Measurements from ENCODE around the gene PRM1.

The PRM1 gene

DNA sequence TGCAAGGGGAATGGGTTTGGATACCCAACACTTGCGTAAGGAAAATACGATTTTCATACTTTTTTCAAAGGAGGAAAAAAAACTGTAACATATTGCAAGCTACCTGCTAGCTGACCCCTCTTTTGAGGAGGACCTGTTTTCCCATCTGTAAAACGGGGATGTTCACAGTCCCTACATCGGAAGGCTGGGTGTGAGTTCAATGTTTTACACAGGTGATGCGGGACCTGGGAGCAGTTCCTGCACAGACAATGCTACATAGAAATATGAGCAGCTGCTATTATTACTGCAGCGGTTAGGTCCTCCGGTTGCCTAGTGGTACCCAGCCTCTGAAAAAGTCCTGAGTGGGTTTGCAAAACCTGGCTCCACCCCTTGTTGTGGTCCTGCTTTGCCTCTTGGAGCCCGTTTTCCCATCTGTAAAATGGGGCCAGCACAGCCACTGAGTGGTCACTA is 28.6 kb downstream of the PRM1 start:
- H3K9me3 ChIP-seq (ENCODE audit: control insufficient read depth, low read length), result no peaks in the 10 kb centered on the region
- peaks cover 8% of the 10 kb centered on the region for H3K4me1 ChIP-seq (ENCODE audit: control insufficient read depth, insufficient read depth, low read length)
- no peaks in the 10 kb centered on the region for H3K27me3 ChIP-seq (ENCODE audit: control insufficient read depth, insufficient read depth, low read length)
- H3K36me3 ChIP-seq (ENCODE audit: control insufficient read depth, insufficient read depth, low read length), result no peaks in the 10 kb centered on the region
- no peak overlapping the region for H3K4me3 ChIP-seq (ENCODE audit: low read length)
- no peak overlapping the region for H3K9ac ChIP-seq (ENCODE audit: low read length)

DNA sequence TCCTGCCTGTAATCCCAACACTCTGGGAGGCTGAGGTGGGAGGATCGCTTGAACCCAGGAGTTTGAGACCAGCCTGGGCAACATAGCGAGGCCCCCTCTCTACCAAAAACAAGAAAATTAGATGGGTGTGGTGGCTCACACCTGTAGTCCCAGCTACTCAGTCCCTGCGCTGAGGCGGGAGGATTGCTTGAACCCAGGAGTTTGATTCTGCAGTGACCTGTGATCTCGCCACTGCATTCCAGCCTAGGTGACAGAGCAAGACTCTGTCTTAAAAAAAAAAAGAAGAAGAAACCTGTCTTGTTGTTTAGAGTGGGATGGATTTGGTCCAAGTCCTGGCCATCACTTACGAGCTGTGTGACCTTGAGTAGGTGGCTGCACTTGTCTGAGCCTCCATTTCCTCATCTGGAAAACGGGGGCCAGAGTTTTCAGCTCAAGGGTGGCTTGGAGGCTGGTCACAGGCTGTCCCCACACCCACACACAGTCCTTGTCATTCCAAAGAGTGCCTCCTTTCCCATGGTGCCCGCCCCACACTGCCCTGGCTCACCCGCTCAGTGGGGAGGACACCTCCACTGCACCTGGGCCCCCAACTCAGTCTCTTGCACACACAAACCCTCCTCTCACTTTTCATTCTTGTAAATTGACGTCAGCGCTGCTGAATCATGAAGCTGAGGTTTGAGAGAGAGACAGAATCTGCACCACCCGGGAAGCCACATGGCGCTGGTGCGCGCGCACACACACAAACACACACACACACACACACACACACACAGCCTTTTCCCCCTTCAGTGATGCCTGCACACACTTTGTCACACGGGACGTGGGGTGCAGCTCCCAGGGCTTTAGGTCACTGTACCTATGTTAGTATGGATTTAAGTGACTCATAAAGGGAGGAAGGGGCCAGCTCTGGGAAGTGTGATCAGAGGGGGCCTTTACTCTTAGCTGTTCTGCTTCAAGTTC is 29.3 kb downstream of the PRM1 start:
- Histone ChIP-seq H3K4me1 (ENCODE audit: control insufficient read depth, insufficient read depth, low read length) (peaks cover 1% of the 10 kb centered on the region), H3K9ac (ENCODE audit: low read length) (no peak overlapping the region), H3K4me3 (ENCODE audit: low read length) (no peak overlapping the region), H3K9me3 (ENCODE audit: control insufficient read depth, low read length) (no peaks in the 10 kb centered on the region), H3K27me3 (ENCODE audit: control insufficient read depth, insufficient read depth, low read length) (no peaks in the 10 kb centered on the region), H3K36me3 (ENCODE audit: control insufficient read depth, insufficient read depth, low read length) (no peaks in the 10 kb centered on the region)

DNA sequence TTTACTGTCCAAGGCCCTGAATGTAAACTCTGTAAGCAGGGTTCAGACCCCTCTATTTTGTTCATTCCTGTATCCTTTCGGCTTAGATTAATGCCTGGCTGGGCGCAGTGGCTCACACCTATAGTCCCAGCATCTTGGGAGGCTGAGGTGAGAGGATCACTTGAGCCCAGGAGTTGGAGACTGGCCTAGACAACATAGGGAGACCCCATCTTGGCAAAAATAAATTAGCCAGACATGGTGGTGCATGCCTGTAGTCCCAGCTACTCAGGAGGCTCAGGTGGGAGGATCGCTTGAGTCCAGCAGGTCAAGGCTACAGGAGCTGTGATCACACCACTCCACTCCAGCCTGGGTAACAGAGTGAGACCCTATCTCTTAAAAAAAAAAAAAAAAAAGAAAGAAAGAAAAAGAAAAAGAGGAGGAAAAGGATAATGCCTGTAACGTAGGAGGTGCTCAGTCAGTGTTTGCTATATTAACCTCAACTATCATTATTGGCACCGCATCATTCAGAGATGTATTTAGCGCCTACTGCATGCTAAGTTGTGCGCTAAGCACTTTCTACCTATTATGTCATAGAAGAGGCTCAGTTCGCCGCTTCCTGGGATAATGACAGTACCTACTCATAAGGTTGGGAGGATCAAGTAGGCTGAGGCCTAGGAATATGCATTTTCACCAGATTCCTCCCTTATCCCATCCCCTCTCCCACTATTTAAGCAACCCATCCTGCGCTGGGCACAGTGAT is 30.2 kb downstream of the PRM1 start:
- Histone ChIP-seq H3K4me3 (ENCODE audit: low read length) (no peak overlapping the region), H3K9ac (ENCODE audit: low read length) (no peak overlapping the region), H3K27me3 (ENCODE audit: control insufficient read depth, insufficient read depth, low read length) (no peaks in the 10 kb centered on the region), H3K4me1 (ENCODE audit: control insufficient read depth, insufficient read depth, low read length) (no peaks in the 10 kb centered on the region), H3K9me3 (ENCODE audit: control insufficient read depth, low read length) (no peaks in the 10 kb centered on the region), H3K36me3 (ENCODE audit: control insufficient read depth, insufficient read depth, low read length) (no peaks in the 10 kb centered on the region)

DNA sequence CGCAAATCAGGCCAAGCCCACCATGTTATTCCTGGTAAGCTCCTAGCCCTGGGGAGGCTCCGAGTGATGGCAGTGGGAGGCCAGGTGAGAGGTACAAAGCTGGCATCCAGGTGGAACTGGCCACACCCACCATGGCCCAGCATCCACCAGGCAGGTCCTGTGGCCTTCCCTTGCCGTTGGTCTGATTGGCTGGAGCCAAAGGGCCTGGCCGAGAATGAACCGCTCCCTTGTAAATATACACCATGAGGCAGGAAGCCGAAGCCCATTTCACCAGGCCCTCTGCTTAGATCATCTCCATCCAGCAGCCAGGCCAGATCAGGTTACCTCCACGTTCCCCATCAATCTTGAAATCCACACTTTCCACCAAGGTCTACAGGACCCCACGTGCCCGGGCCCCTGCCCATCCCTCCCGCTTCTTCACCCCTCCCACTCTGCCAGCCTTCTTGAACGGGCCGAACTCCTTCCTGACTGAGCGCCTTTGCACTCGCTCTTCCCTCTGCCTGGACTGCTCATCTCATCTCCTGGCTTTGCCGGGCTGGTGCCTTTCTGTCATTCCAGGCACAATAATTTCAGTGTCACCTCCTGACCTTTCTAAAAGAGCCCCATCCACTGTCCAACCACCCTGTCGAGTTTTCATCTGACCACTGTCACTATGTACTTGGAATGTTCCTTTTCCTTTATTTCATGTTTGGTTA is 30.9 kb downstream of the PRM1 start:
- no peak overlapping the region for H3K9ac ChIP-seq (ENCODE audit: low read length)

DNA sequence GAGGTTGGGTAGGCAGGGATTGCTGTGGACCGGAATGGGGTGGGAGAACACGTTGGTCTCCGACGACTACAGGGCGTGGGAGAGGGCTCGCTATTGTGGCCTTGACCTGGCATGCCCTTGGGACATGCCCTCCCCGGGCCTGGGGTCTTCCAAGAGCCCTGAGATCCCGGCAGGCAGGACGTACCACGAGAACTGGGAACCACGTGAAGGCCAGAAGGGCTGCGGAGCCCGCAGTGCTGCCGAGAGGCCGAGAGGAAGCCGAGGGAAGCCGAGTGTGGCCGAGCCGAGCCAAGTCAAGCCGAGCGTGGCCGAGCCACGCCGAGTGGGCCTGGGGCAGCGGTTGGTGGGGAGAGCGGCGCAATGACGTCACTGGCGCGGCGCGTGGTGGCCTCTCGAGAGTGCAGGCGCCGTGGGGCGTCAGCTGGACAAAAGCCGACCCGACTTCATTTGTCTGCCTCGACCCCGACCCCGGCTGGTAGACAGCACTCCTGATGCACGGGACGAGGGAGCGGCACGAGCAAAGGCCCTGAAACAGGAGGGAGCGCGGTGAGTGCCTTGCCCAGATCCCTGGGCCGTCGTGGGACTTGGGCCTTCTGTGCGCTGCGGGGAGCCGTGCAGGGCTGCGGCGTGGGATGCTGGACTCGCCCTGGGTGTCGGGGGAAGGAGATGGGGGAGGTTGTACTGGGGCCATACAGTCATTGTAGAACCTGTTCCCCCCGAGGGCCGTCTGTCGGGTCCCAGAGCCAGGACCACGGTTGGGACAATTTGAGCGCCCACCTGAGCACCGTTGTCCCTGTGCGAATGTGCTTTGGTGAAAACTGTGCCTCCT is 31.7 kb downstream of the PRM1 start:
- no peaks in the 10 kb centered on the region for H3K36me3 ChIP-seq (ENCODE audit: control insufficient read depth, insufficient read depth, low read length)
- no peak overlapping the region for H3K9ac ChIP-seq (ENCODE audit: low read length)
- no peaks in the 10 kb centered on the region for H3K9me3 ChIP-seq (ENCODE audit: control insufficient read depth, low read length)
- H3K27me3 ChIP-seq (ENCODE audit: control insufficient read depth, insufficient read depth, low read length), result no peaks in the 10 kb centered on the region
- H3K4me1 ChIP-seq (ENCODE audit: control insufficient read depth, insufficient read depth, low read length), result no peaks in the 10 kb centered on the region
- no peak overlapping the region for H3K4me3 ChIP-seq (ENCODE audit: low read length)

More for the DNA sequence above, 30.9 kb downstream of the PRM1 start:
- H3K4me3 ChIP-seq (ENCODE audit: low read length), result no peak overlapping the region
- H3K4me1 ChIP-seq (ENCODE audit: control insufficient read depth, insufficient read depth, low read length), result no peaks in the 10 kb centered on the region
- no peaks in the 10 kb centered on the region for H3K9me3 ChIP-seq (ENCODE audit: control insufficient read depth, low read length)
- no peaks in the 10 kb centered on the region for H3K36me3 ChIP-seq (ENCODE audit: control insufficient read depth, insufficient read depth, low read length)
- H3K27me3 ChIP-seq (ENCODE audit: control insufficient read depth, insufficient read depth, low read length), result no peaks in the 10 kb centered on the region

DNA sequence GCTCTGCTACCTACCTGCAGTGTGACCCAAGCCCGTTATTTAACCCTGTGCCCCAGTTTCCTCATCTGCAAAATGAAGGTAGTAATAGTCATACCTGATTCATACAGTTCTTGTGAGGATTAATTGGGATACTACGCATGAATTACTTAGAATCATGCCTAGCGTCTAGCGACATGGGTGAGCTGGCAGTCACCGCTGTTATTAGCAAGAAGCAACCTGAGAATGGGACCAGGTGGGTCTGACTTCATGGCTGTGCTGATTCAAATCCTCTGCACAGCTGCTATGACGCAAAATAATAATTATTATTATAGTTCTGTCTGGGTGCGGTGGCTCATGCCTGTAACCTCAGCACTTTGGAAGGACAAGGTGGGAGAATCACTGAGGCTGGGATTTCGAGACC is 33.0 kb downstream of the PRM1 start:
- Histone ChIP-seq H3K4me3 (ENCODE audit: low read length) (no peak overlapping the region), H3K9me3 (ENCODE audit: control insufficient read depth, low read length) (no peaks in the 10 kb centered on the region), H3K4me1 (ENCODE audit: control insufficient read depth, insufficient read depth, low read length) (no peaks in the 10 kb centered on the region), H3K36me3 (ENCODE audit: control insufficient read depth, insufficient read depth, low read length) (no peaks in the 10 kb centered on the region), H3K27me3 (ENCODE audit: control insufficient read depth, insufficient read depth, low read length) (no peaks in the 10 kb centered on the region), H3K9ac (ENCODE audit: low read length) (no peak overlapping the region)

DNA sequence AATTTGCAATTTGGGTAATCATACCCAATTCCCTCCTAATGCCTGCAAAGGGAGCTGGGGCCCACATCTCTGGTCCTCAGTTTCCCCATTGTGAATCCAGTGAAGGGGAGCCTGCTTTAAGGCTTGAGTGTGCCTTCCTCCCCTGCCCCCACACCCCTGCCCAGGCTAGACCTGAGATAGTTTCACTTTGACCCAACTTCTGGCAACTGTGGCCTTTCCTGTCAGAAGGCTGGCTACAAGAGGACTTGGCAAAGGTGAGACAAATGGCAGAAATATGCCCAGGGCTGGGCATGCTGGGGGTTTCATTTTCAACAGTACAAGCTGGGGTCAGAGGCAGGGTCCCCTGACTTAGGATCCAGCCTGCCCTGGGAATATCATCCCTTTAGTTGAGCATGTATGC is 35.1 kb downstream of the PRM1 start:
- Histone ChIP-seq H3K9me3 (ENCODE audit: control insufficient read depth, low read length) (no peaks in the 10 kb centered on the region), H3K36me3 (ENCODE audit: control insufficient read depth, insufficient read depth, low read length) (no peaks in the 10 kb centered on the region), H3K4me1 (ENCODE audit: control insufficient read depth, insufficient read depth, low read length) (no peaks in the 10 kb centered on the region)

GRCh38 chr16:11245222-11245737 is 35.9 kb downstream of the PRM1 start:
- no peaks in the 10 kb centered on the region for H3K27me3 ChIP-seq (ENCODE audit: control insufficient read depth, insufficient read depth, low read length)
- no peaks in the 10 kb centered on the region for H3K36me3 ChIP-seq (ENCODE audit: control insufficient read depth, insufficient read depth, low read length)
- no peak overlapping the region for H3K9ac ChIP-seq (ENCODE audit: low read length)

More for the DNA sequence above, 35.1 kb downstream of the PRM1 start:
- Histone ChIP-seq H3K9ac (ENCODE audit: low read length) (no peak overlapping the region), H3K4me3 (ENCODE audit: low read length) (no peak overlapping the region), H3K27me3 (ENCODE audit: control insufficient read depth, insufficient read depth, low read length) (no peaks in the 10 kb centered on the region)

DNA sequence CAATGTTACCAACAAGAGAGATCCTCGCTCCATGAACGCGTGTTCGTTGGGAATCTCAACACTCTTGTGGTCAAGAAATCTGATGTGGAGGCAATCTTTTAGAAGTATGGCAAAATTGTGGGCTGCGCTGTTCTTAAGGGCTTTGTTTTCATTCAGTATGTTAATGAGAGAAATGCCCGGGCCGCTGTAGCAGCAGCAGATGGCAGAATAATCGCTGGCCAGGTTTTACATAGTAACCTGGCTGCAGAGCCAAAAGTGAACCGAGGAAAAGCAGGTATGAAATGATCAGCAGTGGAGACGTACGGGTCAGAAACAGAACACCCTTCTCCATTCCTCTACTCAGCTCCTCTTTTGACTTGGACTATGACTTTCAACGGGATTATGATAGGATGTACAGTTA is 38.5 kb downstream of the PRM1 start:
- Histone ChIP-seq H3K36me3 (ENCODE audit: control insufficient read depth, insufficient read depth, low read length) (no peaks in the 10 kb centered on the region), H3K9me3 (ENCODE audit: control insufficient read depth, low read length) (no peaks in the 10 kb centered on the region), H3K4me1 (ENCODE audit: control insufficient read depth, insufficient read depth, low read length) (peaks cover 4% of the 10 kb centered on the region), H3K27me3 (ENCODE audit: control insufficient read depth, insufficient read depth, low read length) (no peaks in the 10 kb centered on the region), H3K9ac (ENCODE audit: low read length) (no peak overlapping the region), H3K4me3 (ENCODE audit: low read length) (no peak overlapping the region)

More at GRCh38 chr16:11245222-11245737, 35.9 kb downstream of the PRM1 start:
- H3K4me1 ChIP-seq (ENCODE audit: control insufficient read depth, insufficient read depth, low read length), result peaks cover 4% of the 10 kb centered on the region
- no peaks in the 10 kb centered on the region for H3K9me3 ChIP-seq (ENCODE audit: control insufficient read depth, low read length)
- no peak overlapping the region for H3K4me3 ChIP-seq (ENCODE audit: low read length)

DNA sequence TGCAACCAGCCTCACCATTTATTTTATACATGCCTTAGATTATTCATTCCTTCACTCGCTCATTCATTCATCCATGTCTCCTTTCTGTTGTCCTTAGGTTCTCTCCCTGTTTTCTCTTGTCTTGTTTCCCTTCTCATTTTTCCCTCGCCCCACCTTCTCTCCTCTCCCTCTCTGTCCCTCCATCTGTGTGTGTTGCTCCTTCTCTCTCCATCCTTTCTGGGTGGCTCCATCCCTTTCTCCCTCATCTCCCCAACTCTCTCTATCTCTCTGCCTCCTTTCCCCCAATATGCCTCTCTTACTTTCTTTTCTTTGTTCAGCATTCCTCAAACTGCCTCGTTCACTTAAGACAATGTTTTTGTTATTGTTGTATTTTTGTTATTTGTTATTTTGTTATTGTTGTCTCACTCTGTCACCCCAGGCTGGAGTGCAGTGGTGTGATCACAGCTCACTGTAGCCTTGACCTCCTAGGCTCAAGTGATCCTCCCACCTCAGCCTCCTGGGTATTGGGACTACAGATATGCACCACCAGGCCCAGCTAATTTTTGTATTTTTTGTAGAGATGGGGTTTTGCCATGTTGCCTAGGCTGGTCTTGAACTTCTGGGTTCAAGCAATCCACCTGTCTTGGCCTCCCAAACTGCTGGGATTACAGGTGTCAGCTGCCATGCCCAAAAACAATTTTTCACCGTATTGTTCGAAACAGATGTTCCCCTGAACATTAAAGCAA is 39.5 kb downstream of the PRM1 start:
- Histone ChIP-seq H3K36me3 (ENCODE audit: control insufficient read depth, insufficient read depth, low read length) (no peaks in the 10 kb centered on the region), H3K27me3 (ENCODE audit: control insufficient read depth, insufficient read depth, low read length) (no peaks in the 10 kb centered on the region)

More for the DNA sequence above, 39.5 kb downstream of the PRM1 start:
- Histone ChIP-seq H3K9me3 (ENCODE audit: control insufficient read depth, low read length) (no peaks in the 10 kb centered on the region), H3K4me1 (ENCODE audit: control insufficient read depth, insufficient read depth, low read length) (peaks cover 4% of the 10 kb centered on the region), H3K4me3 (ENCODE audit: low read length) (no peak overlapping the region), H3K9ac (ENCODE audit: low read length) (no peak overlapping the region)
